Measurements from ENCODE around the gene RHBDD3. TPM values are rescaled to one million over a fixed set of nuclear protein-coding genes. Genes with fewer than 3 reads are reported as not detected.

The RHBDD3 gene
- total RNA-seq, 3 donors from 2014 or later (not counting 1 experiment from before 2014, with no cell fraction given): 16.6 to 20.9 (median 17.9) TPM

DNA sequence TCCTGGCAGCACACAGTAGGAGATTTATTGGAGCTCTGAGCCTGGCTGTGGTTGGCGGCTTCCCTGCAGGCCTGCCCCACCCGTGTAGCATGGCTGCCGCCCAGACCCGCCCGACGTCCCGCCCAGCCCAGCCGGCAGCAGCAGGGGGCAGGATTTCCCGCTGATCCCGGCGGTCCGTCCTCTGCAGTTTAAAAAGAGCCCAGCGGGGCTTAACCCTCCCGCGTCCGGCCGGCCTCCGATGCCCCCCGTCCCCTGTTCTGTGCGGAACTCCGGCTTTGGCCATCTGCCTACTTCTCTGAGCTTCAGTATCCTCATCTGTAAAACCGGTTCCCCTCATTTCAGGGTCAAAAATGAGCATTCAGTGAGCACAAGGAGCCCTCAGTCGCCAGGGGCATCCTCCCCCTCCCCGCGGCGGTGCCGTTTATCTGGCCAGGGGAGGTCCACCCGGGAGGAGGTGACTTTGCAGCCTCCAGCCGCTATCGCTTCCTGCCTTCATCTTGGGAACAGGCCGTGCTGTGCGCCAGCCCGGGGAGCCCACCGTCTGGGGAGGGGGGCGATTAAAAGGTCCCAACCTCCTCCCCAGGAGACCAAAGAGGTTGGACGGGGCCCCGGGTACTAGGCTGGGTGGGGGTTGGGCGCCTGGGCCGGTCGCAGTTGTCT lies 38.5 kb upstream of the RHBDD3 start, which contains the start of gene GAS2L1:
Gene GAS2L1 (plus strand): TSS at position 476 of the 660 bp plus-strand sequence. CDS start 1,456 bp downstream, outside the sequence.
- Histone ChIP-seq H3K4me3 (ENCODE audit: low read length) (peak within 1 kb of the TSS; percentile 46), H3K27ac (ENCODE audit: low read length) (no peak within 1 kb of the TSS), H3K27me3 (ENCODE audit: control insufficient read depth, insufficient read depth, low read length) (peaks cover 13% of the 10 kb centered on the region), H3K4me1 (ENCODE audit: control insufficient read depth, insufficient read depth, low read length) (peaks cover 32% of the 10 kb centered on the region), H3K36me3 (ENCODE audit: control insufficient read depth, insufficient read depth, low read length) (peaks cover 2% of the 10 kb centered on the region), H3K9me3 (ENCODE audit: control insufficient read depth, insufficient read depth, low read length) (no peaks in the 10 kb centered on the region)
- intact Hi-C loops (cut with micrococcal nuclease): no loop called here
- TF ChIP-seq, protein P1, sequence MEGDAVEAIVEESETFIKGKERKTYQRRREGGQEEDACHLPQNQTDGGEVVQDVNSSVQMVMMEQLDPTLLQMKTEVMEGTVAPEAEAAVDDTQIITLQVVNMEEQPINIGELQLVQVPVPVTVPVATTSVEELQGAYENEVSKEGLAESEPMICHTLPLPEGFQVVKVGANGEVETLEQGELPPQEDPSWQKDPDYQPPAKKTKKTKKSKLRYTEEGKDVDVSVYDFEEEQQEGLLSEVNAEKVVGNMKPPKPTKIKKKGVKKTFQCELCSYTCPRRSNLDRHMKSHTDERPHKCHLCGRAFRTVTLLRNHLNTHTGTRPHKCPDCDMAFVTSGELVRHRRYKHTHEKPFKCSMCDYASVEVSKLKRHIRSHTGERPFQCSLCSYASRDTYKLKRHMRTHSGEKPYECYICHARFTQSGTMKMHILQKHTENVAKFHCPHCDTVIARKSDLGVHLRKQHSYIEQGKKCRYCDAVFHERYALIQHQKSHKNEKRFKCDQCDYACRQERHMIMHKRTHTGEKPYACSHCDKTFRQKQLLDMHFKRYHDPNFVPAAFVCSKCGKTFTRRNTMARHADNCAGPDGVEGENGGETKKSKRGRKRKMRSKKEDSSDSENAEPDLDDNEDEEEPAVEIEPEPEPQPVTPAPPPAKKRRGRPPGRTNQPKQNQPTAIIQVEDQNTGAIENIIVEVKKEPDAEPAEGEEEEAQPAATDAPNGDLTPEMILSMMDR (IDR thresholded peaks at IDR 0.05): no peak
- under 1% methylated on average over 38 of the region's 40 CpGs for WGBS (ENCODE audit: insufficient coverage)
- ATAC-seq: peak; percentile 22 to 44 (median 32)
- peak within 1 kb of the TSS; percentile 84 for H3K4me3 Mint-ChIP-seq
- peaks cover 0 to 26% of the 10 kb centered on the region in 2 donors for H3K27me3 Mint-ChIP-seq (ENCODE audit: low read depth in 2 of 2)
- peak within 1 kb of the TSS in 1 of 2 donors; percentile 45 for H3K27ac Mint-ChIP-seq
- DNase-seq: peak in 1 of 2 donors; percentile 59
- no peaks in the 10 kb centered on the region for H3K36me3 Mint-ChIP-seq
- H3K4me1 Mint-ChIP-seq: peaks cover 0 to 17% of the 10 kb centered on the region in 2 donors
- H3K9me3 Mint-ChIP-seq: no peaks in the 10 kb centered on the region

DNA sequence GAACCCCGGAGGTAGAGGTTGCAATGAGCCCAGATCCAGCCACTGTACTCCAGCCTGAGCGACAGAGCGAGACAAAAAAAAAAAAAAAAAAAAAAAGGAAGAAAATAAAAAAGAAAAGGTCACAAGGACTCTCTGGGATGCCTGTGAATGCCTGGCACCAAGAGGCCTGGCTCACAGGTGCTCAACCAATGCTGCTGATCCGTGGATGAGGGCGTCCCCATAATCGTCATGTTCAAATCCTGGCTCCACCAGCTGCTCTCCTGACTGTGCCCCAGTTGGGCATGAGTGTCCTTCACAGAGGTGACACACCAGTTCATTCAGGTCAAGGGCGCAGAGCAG lies 38.0 kb upstream of the RHBDD3 start:
- Mint-ChIP-seq H3K27ac (no peak overlapping the region), H3K9me3 (no peaks in the 10 kb centered on the region), H3K4me1 (peaks cover 0 to 22% of the 10 kb centered on the region in 2 donors), H3K36me3 (no peaks in the 10 kb centered on the region), H3K27me3 (ENCODE audit: low read depth in 2 of 2) (peaks cover 0 to 24% of the 10 kb centered on the region in 2 donors), H3K4me3 (peak overlapping the region; percentile 84)
- peaks cover 13% of the 10 kb centered on the region for H3K27me3 ChIP-seq (ENCODE audit: control insufficient read depth, insufficient read depth, low read length)
- H3K4me3 ChIP-seq (ENCODE audit: low read length): no peak overlapping the region
- H3K27ac ChIP-seq (ENCODE audit: low read length): no peak overlapping the region
- intact Hi-C loops (cut with micrococcal nuclease): no loop called here
- peaks cover 5% of the 10 kb centered on the region for H3K36me3 ChIP-seq (ENCODE audit: control insufficient read depth, insufficient read depth, low read length)
- DNase-seq (no peak), ATAC-seq (no peak)
- H3K4me1 ChIP-seq (ENCODE audit: control insufficient read depth, insufficient read depth, low read length): peaks cover 27% of the 10 kb centered on the region
- 55% methylated on average over 7 of the region's 7 CpGs for WGBS (ENCODE audit: insufficient coverage)
- TF ChIP-seq, protein P1 (IDR thresholded peaks at IDR 0.05): no peak
- H3K9me3 ChIP-seq (ENCODE audit: control insufficient read depth, insufficient read depth, low read length): no peaks in the 10 kb centered on the region

DNA sequence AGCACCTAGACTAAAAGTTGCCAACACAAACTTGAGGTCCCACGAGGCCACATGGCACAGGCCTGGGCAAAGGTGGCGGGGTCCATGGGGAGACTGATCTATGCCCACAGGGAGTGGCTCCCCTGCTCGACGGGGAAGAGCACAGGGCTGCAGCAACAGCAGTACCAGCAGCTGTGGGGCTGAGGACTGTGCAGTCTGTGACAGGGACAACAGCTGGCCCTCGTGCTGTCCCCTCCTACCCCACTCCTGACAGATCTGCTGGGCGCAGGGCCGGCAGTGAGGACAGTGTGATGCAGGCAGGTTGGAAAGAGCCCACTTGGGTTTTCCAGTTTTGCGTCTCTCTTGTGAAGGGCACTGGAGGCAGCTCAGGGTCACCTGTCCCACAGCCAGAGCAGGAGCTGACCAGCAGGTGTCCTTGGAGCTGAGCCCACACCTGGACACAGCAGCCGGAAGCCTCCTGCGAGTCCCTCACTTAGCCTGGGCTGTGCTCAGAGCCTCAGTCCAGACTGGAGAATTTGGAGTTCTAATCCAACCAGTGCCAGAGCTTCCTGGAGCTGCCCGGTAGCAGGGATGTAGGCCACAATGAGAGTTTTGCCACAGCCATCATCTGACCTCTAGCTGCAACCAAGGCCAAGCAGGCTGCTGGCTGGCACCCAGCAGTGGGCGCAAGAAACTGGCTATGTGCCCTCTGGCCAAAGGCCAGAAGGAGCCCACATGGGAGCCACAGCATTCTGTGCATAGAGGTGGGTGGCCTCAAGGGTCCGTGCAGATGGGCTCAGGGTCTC lies 35.1 kb upstream of the RHBDD3 start:
- peaks cover 13% of the 10 kb centered on the region for H3K27me3 ChIP-seq (ENCODE audit: control insufficient read depth, insufficient read depth, low read length)
- DNase-seq (no peak), ATAC-seq (no peak)
- TF ChIP-seq, protein P1 (IDR thresholded peaks at IDR 0.05): no peak
- no peak overlapping the region for H3K4me3 ChIP-seq (ENCODE audit: low read length)
- no peaks in the 10 kb centered on the region for H3K9me3 ChIP-seq (ENCODE audit: control insufficient read depth, insufficient read depth, low read length)
- 75% methylated on average over 13 of the region's 13 CpGs for WGBS (ENCODE audit: insufficient coverage)
- Mint-ChIP-seq H3K27ac (no peak overlapping the region), H3K27me3 (ENCODE audit: low read depth in 2 of 2) (peaks cover 0 to 24% of the 10 kb centered on the region in 2 donors), H3K4me1 (peaks cover 8 to 36% of the 10 kb centered on the region in 2 donors), H3K36me3 (peaks cover 12% of the 10 kb centered on the region), H3K9me3 (no peaks in the 10 kb centered on the region), H3K4me3 (no peak overlapping the region)
- H3K4me1 ChIP-seq (ENCODE audit: control insufficient read depth, insufficient read depth, low read length): peaks cover 10% of the 10 kb centered on the region
- no peak overlapping the region for H3K27ac ChIP-seq (ENCODE audit: low read length)
- intact Hi-C loops (cut with micrococcal nuclease): no loop called here
- peaks cover 29% of the 10 kb centered on the region for H3K36me3 ChIP-seq (ENCODE audit: control insufficient read depth, insufficient read depth, low read length)
